ENCODE measurements around the gene TJP1.

TJP1 gene

DNA sequence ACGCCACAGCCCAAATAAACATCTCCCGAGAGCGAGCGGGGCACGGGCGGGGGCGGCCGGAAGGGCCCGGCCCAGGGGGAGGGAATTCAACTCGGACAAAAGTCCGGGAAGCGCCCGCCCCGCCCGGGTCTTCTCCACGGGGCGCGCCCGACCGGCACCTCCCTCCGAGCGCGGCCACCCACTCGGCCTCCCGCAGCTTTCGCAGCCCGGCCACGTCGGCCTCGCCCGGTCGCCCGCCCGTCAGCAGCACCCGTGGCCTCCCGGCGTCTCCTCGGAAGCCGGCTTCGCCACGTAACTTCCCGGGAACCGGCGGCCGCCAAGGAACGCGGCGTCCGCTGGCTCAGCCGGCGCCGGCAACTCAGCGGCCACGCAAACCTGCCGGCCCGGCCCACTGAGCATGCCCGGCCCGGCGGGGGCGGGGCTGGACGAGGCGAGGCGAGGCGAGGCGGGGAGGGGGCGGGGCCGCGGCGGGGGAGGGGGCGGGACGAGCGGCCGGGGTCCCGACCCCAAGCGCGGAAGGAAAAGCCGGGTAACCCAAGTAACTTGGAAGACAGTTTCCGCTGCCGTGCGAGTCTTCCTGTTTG lies at the start of gene TJP1:
Gene TJP1, minus strand, starts transcription at position 369 of the 584 bp plus-strand sequence. CDS start 440 bp downstream, outside the sequence.
- Histone ChIP-seq H3K36me3 (ENCODE audit: control insufficient read depth in 2 of 2, insufficient read depth in 1 of 2, low read length in 2 of 2) (no peaks in the 10 kb centered on the region), H3K4me1 (ENCODE audit: control insufficient read depth, insufficient read depth, low read length) (peaks cover 7% of the 10 kb centered on the region), H3K4me3 (ENCODE audit: low read depth, low read length) (peak within 1 kb of the TSS; percentile 80), H3K27ac (ENCODE audit: extremely low read depth, low read depth, low read length) (peak within 1 kb of the TSS; percentile 93), H3K9me3 (ENCODE audit: control insufficient read depth, insufficient read depth, low read depth, low read length) (no peaks in the 10 kb centered on the region)
- ChIA-PET POLR2A (interaction anchor here (0.8 to 3.3 kb wide), 4 partner anchors 13 to 103 kb away, joined by 3 to 18 read pairs (median 4); no protein-coding TSS in a partner anchor), CTCF (interaction anchor here (0.9 to 1.0 kb wide), 2 partner anchors 103 to 104 kb away, joined by 3 to 6 read pairs; no protein-coding TSS in a partner anchor)
- TF ChIP-seq, protein P1, sequence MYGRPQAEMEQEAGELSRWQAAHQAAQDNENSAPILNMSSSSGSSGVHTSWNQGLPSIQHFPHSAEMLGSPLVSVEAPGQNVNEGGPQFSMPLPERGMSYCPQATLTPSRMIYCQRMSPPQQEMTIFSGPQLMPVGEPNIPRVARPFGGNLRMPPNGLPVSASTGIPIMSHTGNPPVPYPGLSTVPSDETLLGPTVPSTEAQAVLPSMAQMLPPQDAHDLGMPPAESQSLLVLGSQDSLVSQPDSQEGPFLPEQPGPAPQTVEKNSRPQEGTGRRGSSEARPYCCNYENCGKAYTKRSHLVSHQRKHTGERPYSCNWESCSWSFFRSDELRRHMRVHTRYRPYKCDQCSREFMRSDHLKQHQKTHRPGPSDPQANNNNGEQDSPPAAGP (tag by site-specific recombination; IDR thresholded peaks at IDR 0.05) = peak; percentile 21; the same call in 1 of the 2 replicates
- no peak for TF ChIP-seq ZNF10 (tag by site-specific recombination; IDR thresholded peaks at IDR 0.05)
- TF ChIP-seq, protein P2, sequence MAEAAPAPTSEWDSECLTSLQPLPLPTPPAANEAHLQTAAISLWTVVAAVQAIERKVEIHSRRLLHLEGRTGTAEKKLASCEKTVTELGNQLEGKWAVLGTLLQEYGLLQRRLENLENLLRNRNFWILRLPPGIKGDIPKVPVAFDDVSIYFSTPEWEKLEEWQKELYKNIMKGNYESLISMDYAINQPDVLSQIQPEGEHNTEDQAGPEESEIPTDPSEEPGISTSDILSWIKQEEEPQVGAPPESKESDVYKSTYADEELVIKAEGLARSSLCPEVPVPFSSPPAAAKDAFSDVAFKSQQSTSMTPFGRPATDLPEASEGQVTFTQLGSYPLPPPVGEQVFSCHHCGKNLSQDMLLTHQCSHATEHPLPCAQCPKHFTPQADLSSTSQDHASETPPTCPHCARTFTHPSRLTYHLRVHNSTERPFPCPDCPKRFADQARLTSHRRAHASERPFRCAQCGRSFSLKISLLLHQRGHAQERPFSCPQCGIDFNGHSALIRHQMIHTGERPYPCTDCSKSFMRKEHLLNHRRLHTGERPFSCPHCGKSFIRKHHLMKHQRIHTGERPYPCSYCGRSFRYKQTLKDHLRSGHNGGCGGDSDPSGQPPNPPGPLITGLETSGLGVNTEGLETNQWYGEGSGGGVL (tag by site-specific recombination; IDR thresholded peaks at IDR 0.05) = peak; percentile 43; the same call in 1 of the 2 replicates
- no peak for TF ChIP-seq ZNF677 (tag by site-specific recombination; IDR thresholded peaks at IDR 0.05)
- no peak for TF ChIP-seq ZNF292 (tag by site-specific recombination; IDR thresholded peaks at IDR 0.05; ENCODE audit: borderline replicate concordance, low read depth)
- TF ChIP-seq ZNF341 (tag by site-specific recombination; IDR thresholded peaks at IDR 0.05; ENCODE audit: low read depth) = peak; percentile 88
- TF ChIP-seq, protein P3, sequence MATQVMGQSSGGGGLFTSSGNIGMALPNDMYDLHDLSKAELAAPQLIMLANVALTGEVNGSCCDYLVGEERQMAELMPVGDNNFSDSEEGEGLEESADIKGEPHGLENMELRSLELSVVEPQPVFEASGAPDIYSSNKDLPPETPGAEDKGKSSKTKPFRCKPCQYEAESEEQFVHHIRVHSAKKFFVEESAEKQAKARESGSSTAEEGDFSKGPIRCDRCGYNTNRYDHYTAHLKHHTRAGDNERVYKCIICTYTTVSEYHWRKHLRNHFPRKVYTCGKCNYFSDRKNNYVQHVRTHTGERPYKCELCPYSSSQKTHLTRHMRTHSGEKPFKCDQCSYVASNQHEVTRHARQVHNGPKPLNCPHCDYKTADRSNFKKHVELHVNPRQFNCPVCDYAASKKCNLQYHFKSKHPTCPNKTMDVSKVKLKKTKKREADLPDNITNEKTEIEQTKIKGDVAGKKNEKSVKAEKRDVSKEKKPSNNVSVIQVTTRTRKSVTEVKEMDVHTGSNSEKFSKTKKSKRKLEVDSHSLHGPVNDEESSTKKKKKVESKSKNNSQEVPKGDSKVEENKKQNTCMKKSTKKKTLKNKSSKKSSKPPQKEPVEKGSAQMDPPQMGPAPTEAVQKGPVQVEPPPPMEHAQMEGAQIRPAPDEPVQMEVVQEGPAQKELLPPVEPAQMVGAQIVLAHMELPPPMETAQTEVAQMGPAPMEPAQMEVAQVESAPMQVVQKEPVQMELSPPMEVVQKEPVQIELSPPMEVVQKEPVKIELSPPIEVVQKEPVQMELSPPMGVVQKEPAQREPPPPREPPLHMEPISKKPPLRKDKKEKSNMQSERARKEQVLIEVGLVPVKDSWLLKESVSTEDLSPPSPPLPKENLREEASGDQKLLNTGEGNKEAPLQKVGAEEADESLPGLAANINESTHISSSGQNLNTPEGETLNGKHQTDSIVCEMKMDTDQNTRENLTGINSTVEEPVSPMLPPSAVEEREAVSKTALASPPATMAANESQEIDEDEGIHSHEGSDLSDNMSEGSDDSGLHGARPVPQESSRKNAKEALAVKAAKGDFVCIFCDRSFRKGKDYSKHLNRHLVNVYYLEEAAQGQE (tag by site-specific recombination; IDR thresholded peaks at IDR 0.05) = no peak
- peak; percentile 46; the same call in 1 of the 2 replicates for TF ChIP-seq GLIS1 (tag by site-specific recombination; IDR thresholded peaks at IDR 0.05)
- TF ChIP-seq ZNF76 (tag by site-specific recombination; IDR thresholded peaks at IDR 0.05; ENCODE audit: borderline replicate concordance, low read depth) = no peak
- TF ChIP-seq KLF8 (tag by site-specific recombination; IDR thresholded peaks at IDR 0.05) = peak; percentile 47; the same call in 1 of the 2 replicates
- no peak for TF ChIP-seq ZNF600 (tag by site-specific recombination; IDR thresholded peaks at IDR 0.05)
- TF ChIP-seq ZBTB8A (tag by site-specific recombination; IDR thresholded peaks at IDR 0.05) = peak; percentile 48; the same call in 1 of the 2 replicates
- no peak for TF ChIP-seq ZNF404 (tag by site-specific recombination; IDR thresholded peaks at IDR 0.05)
- TF ChIP-seq YY1 (tag by site-specific recombination; IDR thresholded peaks at IDR 0.05) = 0 out of 2 replicates have a peak, but pooled peaks have one; percentile 15
- no peak for TF ChIP-seq ZNF777 (tag by site-specific recombination; IDR thresholded peaks at IDR 0.05; ENCODE audit: borderline replicate concordance)
- TF ChIP-seq ZNF423 (tag by site-specific recombination; IDR thresholded peaks at IDR 0.05) = no peak
- TF ChIP-seq ZNF785 (tag by site-specific recombination; IDR thresholded peaks at IDR 0.05) = no peak
- no peak for TF ChIP-seq ZFP69B (tag by site-specific recombination; IDR thresholded peaks at IDR 0.05)
- TF ChIP-seq, protein P4, sequence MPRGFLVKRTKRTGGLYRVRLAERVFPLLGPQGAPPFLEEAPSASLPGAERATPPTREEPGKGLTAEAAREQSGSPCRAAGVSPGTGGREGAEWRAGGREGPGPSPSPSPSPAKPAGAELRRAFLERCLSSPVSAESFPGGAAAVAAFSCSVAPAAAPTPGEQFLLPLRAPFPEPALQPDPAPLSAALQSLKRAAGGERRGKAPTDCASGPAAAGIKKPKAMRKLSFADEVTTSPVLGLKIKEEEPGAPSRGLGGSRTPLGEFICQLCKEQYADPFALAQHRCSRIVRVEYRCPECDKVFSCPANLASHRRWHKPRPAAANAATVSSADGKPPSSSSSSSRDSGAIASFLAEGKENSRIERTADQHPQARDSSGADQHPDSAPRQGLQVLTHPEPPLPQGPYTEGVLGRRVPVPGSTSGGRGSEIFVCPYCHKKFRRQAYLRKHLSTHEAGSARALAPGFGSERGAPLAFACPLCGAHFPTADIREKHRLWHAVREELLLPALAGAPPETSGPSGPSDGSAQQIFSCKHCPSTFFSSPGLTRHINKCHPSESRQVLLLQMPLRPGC (tag by site-specific recombination; IDR thresholded peaks at IDR 0.05) = no peak
- peak; percentile 9 for TF ChIP-seq SP2 (tag by site-specific recombination; IDR thresholded peaks at IDR 0.05)
- TF ChIP-seq ZNF155 (tag by site-specific recombination; IDR thresholded peaks at IDR 0.05) = no peak
- TF ChIP-seq ZNF16 (tag by site-specific recombination; IDR thresholded peaks at IDR 0.05; ENCODE audit: low read depth) = no peak
- no peak for TF ChIP-seq ZNF391 (tag by site-specific recombination; IDR thresholded peaks at IDR 0.05; ENCODE audit: borderline replicate concordance, low read depth)
- no peak for TF ChIP-seq ZNF335 (tag by site-specific recombination; conservative IDR thresholded peaks at IDR 0.05)
- 0 out of 2 replicates have a peak, but pooled peaks have one; percentile 35 for TF ChIP-seq SP3 (tag by site-specific recombination; IDR thresholded peaks at IDR 0.05)
- no peak for TF ChIP-seq ZNF202 (tag by site-specific recombination; IDR thresholded peaks at IDR 0.05; ENCODE audit: borderline replicate concordance)
- TF ChIP-seq, protein P5, sequence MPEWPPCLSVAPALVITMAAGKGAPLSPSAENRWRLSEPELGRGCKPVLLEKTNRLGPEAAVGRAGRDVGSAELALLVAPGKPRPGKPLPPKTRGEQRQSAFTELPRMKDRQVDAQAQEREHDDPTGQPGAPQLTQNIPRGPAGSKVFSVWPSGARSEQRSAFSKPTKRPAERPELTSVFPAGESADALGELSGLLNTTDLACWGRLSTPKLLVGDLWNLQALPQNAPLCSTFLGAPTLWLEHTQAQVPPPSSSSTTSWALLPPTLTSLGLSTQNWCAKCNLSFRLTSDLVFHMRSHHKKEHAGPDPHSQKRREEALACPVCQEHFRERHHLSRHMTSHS (tag by site-specific recombination; IDR thresholded peaks at IDR 0.05) = no peak
- TF ChIP-seq ZNF169 (tag by site-specific recombination; IDR thresholded peaks at IDR 0.05) = no peak
- TF ChIP-seq ZNF654 (tag by site-specific recombination; IDR thresholded peaks at IDR 0.05; ENCODE audit: low read depth) = no peak
- TF ChIP-seq ZNF660 (tag by site-specific recombination; IDR thresholded peaks at IDR 0.05) = 0 out of 2 replicates have a peak, but pooled peaks have one; percentile 42
